Adrenal gland (tissue), 12 donors: ENCODE data around the gene CBL. TPM values are rescaled to one million over a fixed set of nuclear protein-coding genes. Genes with fewer than 3 reads are reported as not detected.

Experiments used
- DNase-seq, 7 donors: peaks; one replicate each; pipeline ENCODE4 v3.0.0-alpha.2; 2019 to 2020
- H3K27ac ChIP-seq, 5 donors: fragments of 200-600 bp; sonication (generic) in 4 of 5; 1 replicate in 3 of 5; 2 replicates in 2 of 5; pipeline versions ENCODE4 v1.5.1 to v1.8.0; 2016 to 2020; ENCODE audit warnings: mild to moderate bottlenecking in 1 of 5
- H3K27me3 ChIP-seq: fragments of 200-600 bp; 2 replicates; pipeline ENCODE4 v1.8.0; 2021
- H3K36me3 ChIP-seq, 2 donors: fragments of 200-600 bp; replicated peaks in 1 of 2; 1 replicate in 1 of 2; 2 replicates in 1 of 2; pipeline versions ENCODE4 v1.5.1 to v1.8.0; 2018 to 2022
- H3K4me1 ChIP-seq, 2 donors: fragments of 200-600 bp; replicated peaks in 1 of 2; 1 replicate in 1 of 2; 2 replicates in 1 of 2; pipeline versions ENCODE4 v1.5.1 to v1.8.0; 2018 to 2021
- H3K4me3 ChIP-seq, 4 donors: fragments of 200-600 bp; sonication (generic) in 3 of 4; one replicate each; pipeline ENCODE4 v1.5.1; 2016 to 2018
- H3K9me3 ChIP-seq, 3 donors: fragments of 200-600 bp; sonication (generic) in 1 of 3; replicated peaks in 1 of 3; 1 replicate in 2 of 3; 2 replicates in 1 of 3; pipeline versions ENCODE4 v1.5.1 to v1.8.0; 2016 to 2021
- POLR2A ChIP-seq, 2 donors: fragments of 450-650 bp; IDR thresholded peaks; one replicate each; pipeline ENCODE4 v1.6.1; 2017; ENCODE audit warnings: antibody characterized with exemption in 2 of 2, mild to moderate bottlenecking in 2 of 2, moderate library complexity in 1 of 2
- WGBS, 4 donors: extraction: QIAGEN DNeasy Blood & Tissue Kit in 2 of 4; methylation state at CpG; one replicate each; pipeline versions ENCODE4 v1.1.5 to v1.1.7; 2013 to 2017; 5-methylcytosine and 5-hydroxymethylcytosine counted together
- intact Hi-C, 2 donors: fragments of 100-400 bp; cut with DNase I; formaldehyde crosslinking; loops; one replicate each; pipeline versions ENCODE4 v1.14.1 to v1.15.0; 2022 to 2023
- polyA plus RNA-seq, 3 donors: library from polyadenylated mRNA; stranded (reverse); fragments of 200-250 nt in 2 of 3; fragments of 350-450 nt in 1 of 3; fragmentation: Illumina TruSeq in 1 of 3; extraction: RNeasy Lipid Tissue Mini Kit (QIAGEN cat#74804) in 1 of 3; gene quantifications; one replicate each; pipeline ENCODE4 v1.2.3, GENCODE V29; 2013 to 2014
- total RNA-seq, 9 donors: library from RNA; depleted of rRNA in 4 of 9; stranded (reverse); fragments of >200 nt in 4 of 9; fragments of 120-200 nt in 1 of 9; fragmentation: NEBNext Ultra II Directional in 1 of 9; extraction: Animal tissue kit (Norgen Biotek cat#: 25700) in 1 of 9; gene quantifications; one replicate each; pipeline versions ENCODE4 v1.1.0 to v1.2.4, GENCODE V29; 2013 to 2023
- TF ChIP-seq, protein P1 (sequence below), 6 experiments: fragments of 450-650 bp in 4 of 6; fragments of 200-600 bp in 2 of 6; sonication (generic) in 1 of 6; IDR thresholded peaks; 1 replicate in 5 of 6; 2 replicates in 1 of 6; pipeline versions ENCODE4 v1.5.1 to v1.8.0; 2016 to 2021; ENCODE audit warnings: antibody characterized with exemption in 6 of 6, mild to moderate bottlenecking in 2 of 6, moderate library complexity in 1 of 6
- donor health status: healthy with polysubstance abuse.
- donor health status: Bipolar disorder and iron deficiency.
- donor health status: DM: yes; HTN: yes; CAD: no.
- donor health status: DM: no; HTN: no; CAD: no.
- donor health status: DM: no; HTN: no; CAD: no.
- donor health status: DM: yes; HTN: yes; CAD: no.

The CBL gene
- total and polyA plus RNA-seq, 12 donors: 4.9 to 21.9 (median 13.5) TPM

DNA sequence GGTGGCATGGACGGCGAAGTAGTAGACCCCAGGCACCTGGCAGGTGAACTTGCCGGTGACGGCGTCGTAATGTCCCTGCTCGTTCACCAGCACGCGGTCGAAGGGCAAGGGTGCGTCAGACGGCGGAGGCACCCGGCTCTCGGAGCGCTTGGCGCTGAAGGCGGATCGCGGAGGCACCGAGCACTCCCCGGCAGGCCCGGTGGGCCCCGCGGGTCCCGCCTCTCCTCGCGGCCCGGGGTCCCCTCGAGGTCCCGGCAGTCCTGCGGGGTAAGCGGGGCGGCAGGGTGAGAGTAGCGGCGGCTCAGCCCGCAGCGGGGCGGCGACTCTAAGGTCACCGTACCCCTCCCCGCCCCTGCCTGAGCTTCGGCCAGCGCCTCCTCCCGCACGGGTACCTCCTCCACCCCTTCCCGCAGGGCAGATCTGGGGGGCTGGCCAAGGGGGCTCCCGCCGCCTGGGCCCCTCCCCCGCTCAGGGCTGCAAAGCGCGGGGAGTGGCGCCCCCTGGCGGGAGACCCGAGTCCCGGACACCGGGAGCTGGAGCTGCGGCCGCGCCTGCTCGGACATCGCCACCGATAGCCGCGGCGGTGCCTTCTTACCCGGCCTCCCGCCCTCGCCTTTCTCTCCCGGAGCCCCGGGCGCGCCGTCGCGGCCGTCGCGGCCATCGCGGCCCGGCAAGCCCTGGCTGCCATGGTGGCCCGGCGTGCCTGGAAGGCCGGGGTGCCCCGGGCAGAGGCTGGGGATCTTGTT, 133.6 kb downstream of the CBL start:
- intact Hi-C loops: loop anchor here in 1 of 2 donors (5.0 to 10.0 kb wide), 3 partner anchors 38 to 135 kb away; partner anchors contain the start of gene CBL
- TF ChIP-seq, protein P1, sequence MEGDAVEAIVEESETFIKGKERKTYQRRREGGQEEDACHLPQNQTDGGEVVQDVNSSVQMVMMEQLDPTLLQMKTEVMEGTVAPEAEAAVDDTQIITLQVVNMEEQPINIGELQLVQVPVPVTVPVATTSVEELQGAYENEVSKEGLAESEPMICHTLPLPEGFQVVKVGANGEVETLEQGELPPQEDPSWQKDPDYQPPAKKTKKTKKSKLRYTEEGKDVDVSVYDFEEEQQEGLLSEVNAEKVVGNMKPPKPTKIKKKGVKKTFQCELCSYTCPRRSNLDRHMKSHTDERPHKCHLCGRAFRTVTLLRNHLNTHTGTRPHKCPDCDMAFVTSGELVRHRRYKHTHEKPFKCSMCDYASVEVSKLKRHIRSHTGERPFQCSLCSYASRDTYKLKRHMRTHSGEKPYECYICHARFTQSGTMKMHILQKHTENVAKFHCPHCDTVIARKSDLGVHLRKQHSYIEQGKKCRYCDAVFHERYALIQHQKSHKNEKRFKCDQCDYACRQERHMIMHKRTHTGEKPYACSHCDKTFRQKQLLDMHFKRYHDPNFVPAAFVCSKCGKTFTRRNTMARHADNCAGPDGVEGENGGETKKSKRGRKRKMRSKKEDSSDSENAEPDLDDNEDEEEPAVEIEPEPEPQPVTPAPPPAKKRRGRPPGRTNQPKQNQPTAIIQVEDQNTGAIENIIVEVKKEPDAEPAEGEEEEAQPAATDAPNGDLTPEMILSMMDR (IDR thresholded peaks at IDR 0.05): peak; percentile 58 to 89 (median 76)
- TF ChIP-seq POLR2A (IDR thresholded peaks at IDR 0.05): no peak
- DNase-seq: peak in 5 of 7 donors; percentile 69 to 78 (median 73)
- 5% methylated on average over 33 to 86 of the region's 86 CpGs; no CpG with 5 or more reads in 1 of the 4 donors for WGBS, 4 donors
- Histone ChIP-seq H3K4me3 (peak overlapping the region in 2 of 4 donors; percentile 45 to 72), H3K27me3 (no peaks in the 10 kb centered on the region), H3K27ac (peak overlapping the region in 4 of 5 donors; percentile 42 to 87 (median 74)), H3K9me3 (no peaks in the 10 kb centered on the region), H3K4me1 (peaks cover 23 to 49% of the 10 kb centered on the region in 2 donors), H3K36me3 (peaks cover 0 to 11% of the 10 kb centered on the region in 2 donors)

DNA sequence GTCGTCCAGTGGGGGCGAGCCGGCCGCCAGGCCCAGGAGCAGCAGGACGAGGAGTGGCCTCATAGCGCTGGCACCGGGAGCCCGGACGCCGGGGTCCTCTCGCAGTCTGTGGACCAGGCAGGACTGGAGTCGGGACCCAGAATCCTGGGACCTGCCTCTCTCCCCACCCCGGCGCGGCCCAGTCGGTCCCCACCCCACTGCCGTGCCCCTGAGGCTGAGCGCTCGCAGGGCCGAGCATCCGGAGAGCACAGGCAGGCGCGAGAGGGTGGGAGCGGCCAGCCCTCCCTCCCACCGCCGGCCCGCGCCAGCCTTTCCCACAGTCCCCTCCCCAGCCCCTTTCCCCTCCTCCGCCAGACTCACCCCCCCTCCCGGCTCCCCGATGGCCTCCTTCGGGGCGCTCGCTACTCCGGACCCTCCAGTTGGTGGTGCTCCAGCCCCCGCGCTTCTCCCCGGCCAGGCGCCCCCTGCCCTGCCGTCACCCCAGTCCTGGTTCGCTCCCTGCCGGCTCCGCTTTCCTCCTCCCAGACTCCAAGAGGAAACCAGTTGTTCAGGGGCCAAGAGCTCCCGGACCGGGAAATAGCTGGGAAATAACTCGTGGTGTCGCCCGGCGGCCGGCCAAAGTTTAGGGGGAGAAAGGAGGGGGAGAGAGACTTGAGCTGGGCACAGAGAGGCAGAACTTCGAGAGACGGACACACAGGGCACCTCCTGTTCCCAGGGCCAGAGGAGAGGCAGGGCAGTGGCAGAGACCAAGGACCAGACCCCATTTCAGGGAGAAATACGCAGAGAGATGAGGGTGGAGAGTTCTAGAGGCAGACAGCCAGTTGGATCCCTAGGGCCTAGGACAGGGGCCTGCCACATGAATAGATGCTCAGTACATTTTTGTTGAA, 134.4 kb downstream of the CBL start, which contains the start of gene C1QTNF5:
Gene C1QTNF5, minus strand, starts transcription at position 549 of the 887 bp plus-strand sequence. Its CDS starts 486 bp downstream, at position 63.
- WGBS, 4 donors: 11 to 33% (median 16%) methylated on average over 22 to 53 of the region's 53 CpGs
- Histone ChIP-seq H3K36me3 (peaks cover 0 to 11% of the 10 kb centered on the region in 2 donors), H3K4me3 (peak within 1 kb of the TSS in 2 of 4 donors; percentile 45 to 72), H3K27me3 (no peaks in the 10 kb centered on the region), H3K9me3 (no peaks in the 10 kb centered on the region), H3K4me1 (peaks cover 15 to 41% of the 10 kb centered on the region in 2 donors), H3K27ac (peak within 1 kb of the TSS in 4 of 5 donors; percentile 42 to 87 (median 74))
- intact Hi-C loops: loop anchor here in 1 of 2 donors (5.0 kb wide), 1 partner anchor 37 kb away; no protein-coding TSS in a partner anchor
- TF ChIP-seq, protein P1 (IDR thresholded peaks at IDR 0.05): no peak
- no peak for TF ChIP-seq POLR2A (IDR thresholded peaks at IDR 0.05)
- DNase-seq: peak; percentile 54 to 86 (median 70)

DNA sequence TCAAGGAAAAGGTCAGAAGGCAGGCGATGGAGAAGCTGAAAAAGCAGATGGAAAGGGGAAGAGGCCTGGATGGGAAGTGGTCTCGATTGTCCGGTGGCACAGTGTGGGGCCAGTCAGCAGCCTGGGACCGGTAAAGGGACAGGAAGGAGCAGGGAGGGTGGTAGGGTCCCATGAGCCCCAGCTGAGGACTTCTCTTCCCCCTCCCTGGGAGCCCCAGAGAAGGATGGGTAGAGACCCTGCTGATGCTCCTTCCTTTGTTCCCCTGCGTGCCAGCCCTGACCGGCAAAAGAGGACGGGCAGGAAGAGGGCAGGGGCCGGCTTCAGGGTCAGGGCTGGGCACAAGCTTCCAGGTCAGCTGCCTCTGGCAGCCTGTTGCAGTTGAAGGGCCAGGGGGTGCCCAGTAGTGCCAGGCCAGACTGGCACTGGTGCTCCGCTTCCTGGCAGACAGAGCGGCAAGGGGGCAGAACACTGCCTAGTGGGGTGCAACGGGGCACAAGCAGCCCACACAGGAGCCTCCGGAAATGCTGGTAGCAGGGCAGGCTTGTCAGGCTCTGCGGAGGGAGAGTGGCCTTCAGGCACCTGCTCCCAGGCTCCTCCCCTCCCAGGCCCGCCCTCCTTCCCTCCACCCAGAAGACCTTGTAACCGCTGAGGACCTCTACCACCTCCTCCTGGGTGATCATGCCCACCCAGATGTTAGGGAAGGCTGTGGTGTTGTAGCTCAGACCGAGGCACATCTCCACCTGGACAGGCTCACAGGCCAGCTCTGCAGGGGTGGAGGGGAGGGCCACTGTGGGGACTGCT, 135.3 kb downstream of the CBL start:
- peaks cover 0 to 8% of the 10 kb centered on the region in 2 donors for H3K36me3 ChIP-seq
- intact Hi-C loops: loop anchor here in 1 of 2 donors (5.0 kb wide), 1 partner anchor 36 kb away; no protein-coding TSS in a partner anchor
- H3K9me3 ChIP-seq: no peaks in the 10 kb centered on the region
- 25 to 38% (median 33%) methylated on average over 8 to 16 of the region's 16 CpGs for WGBS, 4 donors
- peak overlapping the region in 2 of 5 donors; percentile 81 to 87 for H3K27ac ChIP-seq
- TF ChIP-seq, protein P1 (IDR thresholded peaks at IDR 0.05): no peak
- TF ChIP-seq POLR2A (IDR thresholded peaks at IDR 0.05): no peak
- H3K4me1 ChIP-seq: peaks cover 15 to 38% of the 10 kb centered on the region in 2 donors
- H3K4me3 ChIP-seq: peak overlapping the region in 1 of 4 donors; percentile 72
- H3K27me3 ChIP-seq: no peaks in the 10 kb centered on the region
- DNase-seq: peak in 1 of 7 donors; percentile 35
